Measurements from ENCODE around the gene DCBLD1.

GRCh38 chr6:117448011-117448410 lies 34.5 kb upstream of the DCBLD1 start:
- TF ChIP-seq CTCF (IDR thresholded peaks at IDR 0.05): no peak
- TF ChIP-seq EZH2 (IDR thresholded peaks at IDR 0.05): no peak

Data from neural progenitor cell (in vitro differentiated cells).